ENCODE data around the gene LIX1L. TPM values are rescaled to one million over a fixed set of nuclear protein-coding genes. Genes with fewer than 3 reads are reported as not detected.

LIX1L gene
- total and polyA plus RNA-seq, 2 experiments from 2014 or later: 39.2 to 46.4 TPM

GRCh38 chr1:145963265-145964019 lies 5.6 kb upstream of the LIX1L start:
- TF ChIP-seq CTCF (IDR thresholded peaks at IDR 0.05; ENCODE audit: low read depth, low read length): no peak

GRCh38 chr1:145962157-145963102 lies 4.6 kb upstream of the LIX1L start:
- H3K27me3 ChIP-seq: peaks cover 3% of the 10 kb centered on the region
- H3K36me3 ChIP-seq: no peaks in the 10 kb centered on the region
- H3K27ac ChIP-seq: peak overlapping the region; percentile 47
- H3K4me3 ChIP-seq: peak overlapping the region; percentile 60
- TF ChIP-seq CTCF (IDR thresholded peaks at IDR 0.05; ENCODE audit: low read depth, low read length): no peak
- peaks cover 31% of the 10 kb centered on the region for H3K4me1 ChIP-seq (ENCODE audit: low read depth)
- no peak for DNase-seq (ENCODE audit: low read depth in 1 of 2, low spot score in 1 of 2)
- H3K9me3 ChIP-seq (ENCODE audit: low read depth): no peaks in the 10 kb centered on the region

More at GRCh38 chr1:145963265-145964019, 5.6 kb upstream of the LIX1L start:
- Histone ChIP-seq H3K9me3 (ENCODE audit: low read depth) (no peaks in the 10 kb centered on the region), H3K4me3 (peak overlapping the region; percentile 60), H3K4me1 (ENCODE audit: low read depth) (peaks cover 27% of the 10 kb centered on the region), H3K27me3 (peaks cover 3% of the 10 kb centered on the region), H3K27ac (peak overlapping the region; percentile 84), H3K36me3 (no peaks in the 10 kb centered on the region)
- peak in 1 of 2 donors; percentile 61 for DNase-seq (ENCODE audit: low read depth in 1 of 2, low spot score in 1 of 2)

GRCh38 chr1:145961425-145962156 lies 3.8 kb upstream of the LIX1L start:
- H3K27ac ChIP-seq: no peak overlapping the region
- no peak for TF ChIP-seq CTCF (IDR thresholded peaks at IDR 0.05; ENCODE audit: low read depth, low read length)
- H3K4me3 ChIP-seq: peak overlapping the region; percentile 60
- H3K27me3 ChIP-seq: peaks cover 3% of the 10 kb centered on the region
- no peaks in the 10 kb centered on the region for H3K36me3 ChIP-seq
- peaks cover 32% of the 10 kb centered on the region for H3K4me1 ChIP-seq (ENCODE audit: low read depth)
- H3K9me3 ChIP-seq (ENCODE audit: low read depth): no peaks in the 10 kb centered on the region
- peak; percentile 28 to 47 for DNase-seq (ENCODE audit: low read depth in 1 of 2, low spot score in 1 of 2)

GRCh38 chr1:145961109-145961424 lies 3.2 kb upstream of the LIX1L start:
- peak overlapping the region; percentile 70 for H3K27ac ChIP-seq
- H3K4me3 ChIP-seq: peak overlapping the region; percentile 60
- H3K36me3 ChIP-seq: no peaks in the 10 kb centered on the region
- peaks cover 37% of the 10 kb centered on the region for H3K4me1 ChIP-seq (ENCODE audit: low read depth)
- no peaks in the 10 kb centered on the region for H3K9me3 ChIP-seq (ENCODE audit: low read depth)
- TF ChIP-seq CTCF (IDR thresholded peaks at IDR 0.05; ENCODE audit: low read depth, low read length): no peak
- peaks cover 3% of the 10 kb centered on the region for H3K27me3 ChIP-seq
- no peak for DNase-seq (ENCODE audit: low read depth in 1 of 2, low spot score in 1 of 2)

GRCh38 chr1:145960468-145961108 lies 2.8 kb upstream of the LIX1L start:
- Histone ChIP-seq H3K4me1 (ENCODE audit: low read depth) (peaks cover 42% of the 10 kb centered on the region), H3K4me3 (peak overlapping the region; percentile 60), H3K27me3 (peaks cover 3% of the 10 kb centered on the region), H3K27ac (peak overlapping the region; percentile 70), H3K36me3 (no peaks in the 10 kb centered on the region), H3K9me3 (ENCODE audit: low read depth) (no peaks in the 10 kb centered on the region)
- no peak for TF ChIP-seq CTCF (IDR thresholded peaks at IDR 0.05; ENCODE audit: low read depth, low read length)
- peak; percentile 80 to 91 for DNase-seq (ENCODE audit: low read depth in 1 of 2, low spot score in 1 of 2)

All from cardiac muscle cell (in vitro differentiated cells and primary cell).